Breast epithelium (tissue), 4 donors: ENCODE results near the gene ISLR. TPM values are rescaled to one million over a fixed set of nuclear protein-coding genes. Genes with fewer than 3 reads are reported as not detected.

Experiments used
- DNase-seq, 2 donors: peaks; one replicate each; pipeline ENCODE4 v3.0.0-alpha.2; 2019; ENCODE audit warnings: low spot score in 2 of 2
- H3K27ac ChIP-seq, 2 donors: fragments of 200-600 bp; sonication (generic) in 1 of 2; one replicate each; pipeline ENCODE4 v1.5.1; 2016 to 2019; ENCODE audit warnings: mild to moderate bottlenecking in 1 of 2
- H3K27me3 ChIP-seq, 2 donors: fragments of 200-600 bp; sonication (generic) in 1 of 2; one replicate each; pipeline versions ENCODE4 v1.5.1 to v1.6.0; 2017 to 2019; ENCODE audit warnings: control low read depth in 1 of 2, mild to moderate bottlenecking in 1 of 2
- H3K36me3 ChIP-seq: fragments of 200-600 bp; one replicate; pipeline ENCODE4 v1.5.1; 2019
- H3K4me1 ChIP-seq, 2 donors: fragments of 200-600 bp; sonication (generic); one replicate each; pipeline ENCODE4 v1.5.1; 2016 to 2019; ENCODE audit warnings: control low read depth in 1 of 2
- H3K4me3 ChIP-seq, 3 donors: fragments of 200-600 bp; sonication (generic); 1 replicate in 2 of 3; 2 replicates in 1 of 3; pipeline ENCODE4 v1.5.1; 2016 to 2019; ENCODE audit warnings: mild to moderate bottlenecking in 3 of 3, moderate library complexity in 2 of 3
- H3K9me3 ChIP-seq, 2 donors: fragments of 200-600 bp; sonication (generic) in 1 of 2; one replicate each; pipeline ENCODE4 v1.5.1; 2016 to 2019; ENCODE audit warnings: control low read depth in 1 of 2
- CTCF ChIP-seq, 3 donors: fragments of 450-650 bp; IDR thresholded peaks; one replicate each; pipeline ENCODE4 v1.5.1; 2016 to 2017; ENCODE audit warnings: antibody characterized with exemption in 3 of 3, mild to moderate bottlenecking in 3 of 3, moderate library complexity in 3 of 3
- POLR2A ChIP-seq: fragments of 450-650 bp; IDR thresholded peaks from one replicate; pipeline ENCODE4 v1.6.1; 2016; ENCODE audit warnings: antibody characterized with exemption, mild to moderate bottlenecking, moderate library complexity
- POLR2AphosphoS5 ChIP-seq, 3 donors: sonication (generic); formaldehyde crosslinking; IDR thresholded peaks; one replicate each; pipeline ENCODE4 v1.6.1; 2017; ENCODE audit warnings: antibody characterized with exemption in 3 of 3
- intact Hi-C: fragments of 100-400 bp; cut with DNase I; formaldehyde crosslinking; loops from one replicate; pipeline ENCODE4 v1.15.1; 2023; ENCODE audit warnings: low total_unique reads
- total RNA-seq, 3 donors: library from RNA; depleted of rRNA; stranded (reverse); fragments of >200 nt; gene quantifications; one replicate each; pipeline ENCODE4 v1.1.0, GENCODE V29; 2016

Gene ISLR
- total RNA-seq, 3 donors from 2014 or later, result 49.2 to 88.0 (median 71.8) TPM

DNA sequence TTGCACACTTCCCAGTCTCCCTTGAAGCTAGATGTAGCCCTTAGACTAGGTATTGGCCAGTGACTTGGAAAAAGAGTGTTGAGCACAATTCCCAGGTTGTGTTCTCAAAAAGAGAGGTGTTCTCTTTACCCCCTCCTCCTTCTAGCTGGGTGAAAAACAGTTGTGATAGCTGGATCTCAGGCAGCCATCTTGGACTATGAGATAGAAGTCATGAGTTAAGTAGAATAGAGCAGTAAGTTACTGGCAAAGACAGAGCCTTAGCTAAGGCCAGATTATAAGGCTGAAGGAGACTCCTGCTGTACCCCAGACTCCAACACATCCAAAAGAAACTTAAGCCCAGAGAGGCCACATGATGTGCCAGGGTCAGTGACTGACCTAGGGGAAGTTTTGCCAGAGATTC, 37.2 kb downstream of the ISLR start:
- H3K4me3 ChIP-seq, result no peak overlapping the region
- intact Hi-C loops, result no loop called here
- H3K9me3 ChIP-seq, result no peaks in the 10 kb centered on the region
- H3K4me1 ChIP-seq, result no peaks in the 10 kb centered on the region
- TF ChIP-seq CTCF (IDR thresholded peaks at IDR 0.05) (no peak), POLR2A (no peak), POLR2AphosphoS5 (IDR thresholded peaks at IDR 0.05) (no peak)
- no peaks in the 10 kb centered on the region for H3K36me3 ChIP-seq
- DNase-seq, result no peak
- no peak overlapping the region for H3K27ac ChIP-seq
- no peaks in the 10 kb centered on the region for H3K27me3 ChIP-seq

GRCh38 chr15:74211656-74212055, 38.1 kb downstream of the ISLR start:
- Histone ChIP-seq H3K4me3 (no peak overlapping the region), H3K9me3 (no peaks in the 10 kb centered on the region), H3K27ac (no peak overlapping the region), H3K27me3 (no peaks in the 10 kb centered on the region), H3K36me3 (no peaks in the 10 kb centered on the region), H3K4me1 (no peaks in the 10 kb centered on the region)
- no peak for DNase-seq
- TF ChIP-seq CTCF (IDR thresholded peaks at IDR 0.05) (no peak), POLR2A (no peak), POLR2AphosphoS5 (IDR thresholded peaks at IDR 0.05) (no peak)
- intact Hi-C loops, result no loop called here

- Histone ChIP-seq H3K27me3 (no peaks in the 10 kb centered on the region), H3K4me1 (no peaks in the 10 kb centered on the region), H3K27ac (no peak overlapping the region), H3K4me3 (no peak overlapping the region), H3K9me3 (no peaks in the 10 kb centered on the region), H3K36me3 (no peaks in the 10 kb centered on the region)
- no peak for DNase-seq
- TF ChIP-seq POLR2AphosphoS5 (IDR thresholded peaks at IDR 0.05) (no peak), CTCF (IDR thresholded peaks at IDR 0.05) (no peak), POLR2A (no peak)
- intact Hi-C loops, result no loop called here
Measured at GRCh38 chr15:74212494-74212893, 39.0 kb downstream of the ISLR start.

DNA sequence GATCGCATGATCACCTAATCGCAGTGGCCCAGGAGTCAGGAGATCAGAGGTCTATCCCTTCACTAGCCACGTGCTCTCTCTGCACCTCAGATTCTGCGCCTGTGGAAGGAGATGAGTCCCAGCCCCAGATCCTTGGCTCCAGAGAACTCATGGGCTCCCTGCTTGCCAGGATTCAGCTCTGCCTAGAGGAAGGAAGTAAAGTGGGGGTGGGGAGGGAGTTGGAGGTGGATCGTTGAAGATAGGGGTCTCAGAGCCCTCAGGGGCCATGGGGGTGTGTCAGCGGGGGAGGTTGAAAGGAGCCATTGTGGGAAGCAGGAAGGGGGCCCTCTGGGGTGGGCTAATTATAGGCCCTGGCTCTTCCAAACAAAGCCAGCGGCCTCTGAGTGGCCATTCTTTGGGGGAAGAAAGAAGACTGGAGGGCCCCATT, 40.4 kb downstream of the ISLR start:
- Histone ChIP-seq H3K9me3 (no peaks in the 10 kb centered on the region), H3K27ac (no peak overlapping the region), H3K27me3 (no peaks in the 10 kb centered on the region), H3K36me3 (no peaks in the 10 kb centered on the region), H3K4me3 (no peak overlapping the region), H3K4me1 (no peaks in the 10 kb centered on the region)
- DNase-seq, result no peak
- intact Hi-C loops, result no loop called here
- TF ChIP-seq POLR2AphosphoS5 (IDR thresholded peaks at IDR 0.05), result no peak
- no peak for TF ChIP-seq CTCF (IDR thresholded peaks at IDR 0.05)
- TF ChIP-seq POLR2A, result no peak

DNA sequence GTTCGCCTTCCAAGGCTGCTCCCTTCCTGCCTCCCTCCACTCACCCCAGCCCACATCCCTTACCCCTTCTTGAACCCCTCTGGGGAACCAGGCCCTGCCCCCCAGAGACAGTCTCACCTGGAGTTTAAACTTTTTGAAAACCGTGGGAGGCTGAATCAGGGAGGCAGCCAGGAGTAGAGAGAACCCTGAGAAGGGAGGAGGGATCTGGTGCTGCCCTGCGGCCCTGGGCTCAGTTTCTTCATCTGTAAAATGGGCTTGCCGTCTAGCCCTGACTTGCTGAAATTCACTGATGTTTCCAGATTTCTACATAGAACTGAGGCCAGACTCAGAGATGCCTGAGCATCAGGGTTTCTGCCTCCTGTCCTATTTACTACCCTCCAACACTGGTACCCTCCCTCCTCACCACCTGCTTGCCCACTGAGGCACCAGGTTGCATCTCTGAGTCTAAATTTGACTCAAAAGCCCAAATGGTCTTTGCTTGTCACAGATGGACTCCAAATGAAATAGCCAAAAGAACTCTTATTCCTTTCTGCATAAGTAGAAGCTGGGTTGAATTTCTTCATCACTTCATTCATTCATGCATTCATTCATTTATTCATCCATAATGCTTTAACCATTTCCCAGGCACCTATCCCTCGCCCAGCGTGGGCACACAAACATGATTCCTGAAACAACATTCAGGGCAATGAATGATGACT, 41.0 kb downstream of the ISLR start:
- H3K27ac ChIP-seq, result no peak overlapping the region
- TF ChIP-seq POLR2A (no peak), CTCF (IDR thresholded peaks at IDR 0.05) (no peak), POLR2AphosphoS5 (IDR thresholded peaks at IDR 0.05) (no peak)
- intact Hi-C loops, result no loop called here

More for the DNA sequence above, 41.0 kb downstream of the ISLR start:
- no peaks in the 10 kb centered on the region for H3K4me1 ChIP-seq
- H3K4me3 ChIP-seq, result no peak overlapping the region
- no peaks in the 10 kb centered on the region for H3K36me3 ChIP-seq
- no peaks in the 10 kb centered on the region for H3K9me3 ChIP-seq
- DNase-seq, result no peak
- H3K27me3 ChIP-seq, result no peaks in the 10 kb centered on the region
